H1 (cell line): ENCODE measurements around the gene PLPPR1.

Experiments used
- EZH2 ChIP-seq: fragments of 200-600 bp; sonication (generic); IDR thresholded peaks from 2 replicates; pipeline ENCODE4 v1.7.1; 2012; ENCODE audit warnings: low read depth, mild to moderate bottlenecking, moderate library complexity, low read length, inconsistent platforms; ENCODE audit not compliant: severe bottlenecking
- POLR2A ChIP-seq, 2 experiments: IDR thresholded peaks; 1 replicate in 1 of 2; 2 replicates in 1 of 2; pipeline ENCODE4 v1.6.1; 2011; ENCODE audit warnings: low read depth in 2 of 2, low read length in 2 of 2, mild to moderate bottlenecking in 2 of 2; ENCODE audit errors: control extremely low read depth in 1 of 2
- TAF7 ChIP-seq: optimal IDR thresholded peaks from 2 replicates; pipeline ENCODE3; 2011; ENCODE audit warnings: low read depth, mild to moderate bottlenecking, inconsistent platforms, low read length, moderate library complexity, borderline replicate concordance
- TCF12 ChIP-seq: IDR thresholded peaks from 2 replicates; pipeline ENCODE4 v1.6.1; 2011; ENCODE audit warnings: low read depth, mild to moderate bottlenecking, low read length
- TF ChIP-seq, protein P1 (sequence below), 3 experiments: IDR thresholded peaks; 1 replicate in 2 of 3; 2 replicates in 1 of 3; pipeline versions ENCODE4 v1.5.1 to v1.6.1; 2011; ENCODE audit warnings: low read length in 3 of 3, mild to moderate bottlenecking in 3 of 3, inconsistent platforms in 2 of 3, low read depth in 1 of 3, moderate library complexity in 1 of 3; ENCODE audit not compliant: insufficient read depth in 1 of 3; ENCODE audit errors: control extremely low read depth in 1 of 3

DNA sequence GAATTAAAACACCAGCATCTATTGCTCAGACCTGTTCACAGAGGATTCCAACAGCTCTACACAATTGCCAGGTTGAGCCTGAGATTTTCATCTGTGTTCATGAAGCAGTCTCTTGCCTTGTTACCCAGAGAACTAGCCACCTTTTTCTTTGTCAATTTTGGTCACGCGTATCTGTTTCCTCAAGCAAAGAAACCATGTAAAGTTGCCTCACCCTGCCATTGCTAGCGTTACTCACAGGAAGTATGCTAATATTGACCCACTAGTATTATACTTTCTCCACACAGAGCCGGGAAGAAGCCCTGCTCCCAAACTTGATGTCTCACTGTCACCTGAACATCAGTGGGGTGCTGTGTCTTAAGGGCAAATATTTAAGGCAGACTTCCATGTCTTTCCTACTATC, 168.5 kb downstream of the PLPPR1 start:
- TF ChIP-seq TAF7 (no peak), TCF12 (no peak), EZH2 (no peak), POLR2A (IDR thresholded peaks at IDR 0.05; ENCODE audit: control extremely low read depth in 1 of 2, low read depth in 2 of 2, low read length in 2 of 2) (no peak)
- TF ChIP-seq, protein P1, sequence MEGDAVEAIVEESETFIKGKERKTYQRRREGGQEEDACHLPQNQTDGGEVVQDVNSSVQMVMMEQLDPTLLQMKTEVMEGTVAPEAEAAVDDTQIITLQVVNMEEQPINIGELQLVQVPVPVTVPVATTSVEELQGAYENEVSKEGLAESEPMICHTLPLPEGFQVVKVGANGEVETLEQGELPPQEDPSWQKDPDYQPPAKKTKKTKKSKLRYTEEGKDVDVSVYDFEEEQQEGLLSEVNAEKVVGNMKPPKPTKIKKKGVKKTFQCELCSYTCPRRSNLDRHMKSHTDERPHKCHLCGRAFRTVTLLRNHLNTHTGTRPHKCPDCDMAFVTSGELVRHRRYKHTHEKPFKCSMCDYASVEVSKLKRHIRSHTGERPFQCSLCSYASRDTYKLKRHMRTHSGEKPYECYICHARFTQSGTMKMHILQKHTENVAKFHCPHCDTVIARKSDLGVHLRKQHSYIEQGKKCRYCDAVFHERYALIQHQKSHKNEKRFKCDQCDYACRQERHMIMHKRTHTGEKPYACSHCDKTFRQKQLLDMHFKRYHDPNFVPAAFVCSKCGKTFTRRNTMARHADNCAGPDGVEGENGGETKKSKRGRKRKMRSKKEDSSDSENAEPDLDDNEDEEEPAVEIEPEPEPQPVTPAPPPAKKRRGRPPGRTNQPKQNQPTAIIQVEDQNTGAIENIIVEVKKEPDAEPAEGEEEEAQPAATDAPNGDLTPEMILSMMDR (IDR thresholded peaks at IDR 0.05; ENCODE audit: control extremely low read depth in 1 of 3, insufficient read depth in 1 of 3, low read depth in 1 of 3, low read length in 3 of 3) = no peak
